A549 treated with AZD9567 at 1 μM for 4 hours (cell line): ENCODE results near the gene PZP. TPM values are rescaled to one million over a fixed set of nuclear protein-coding genes. Genes with fewer than 3 reads are reported as not detected.

Experiments
- total RNA-seq: library from RNA; stranded (reverse); fragments of 200-300 nt; extraction: Qiagen RNA extraction; gene quantifications from 5 replicates; pipeline ENCODE4 v1.2.3, GENCODE V29; 2022; ENCODE audit not compliant: insufficient read depth

The PZP gene
- total RNA-seq = not detected in 5 replicates

DNA sequence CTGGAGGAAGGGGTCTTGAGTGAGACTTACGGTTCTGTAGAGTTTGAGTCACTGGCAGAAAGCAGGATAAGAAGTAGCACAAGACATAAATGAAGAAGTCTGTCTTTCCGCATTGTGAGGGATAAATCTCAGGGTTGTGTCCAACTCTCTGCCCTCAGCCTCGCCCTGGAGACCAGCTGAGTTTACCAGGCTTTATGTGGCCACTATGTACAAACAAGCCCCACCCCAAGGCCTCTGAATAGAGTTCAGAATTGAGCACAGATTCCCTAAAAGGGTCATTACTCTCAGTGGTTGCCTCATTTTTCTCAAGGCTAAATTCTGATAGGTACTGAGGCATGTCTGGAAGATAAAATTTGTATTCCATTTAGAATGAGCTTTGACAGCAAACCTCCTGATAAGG is at the start of gene PZP:
TSS of gene PZP (minus strand) at position 167 of the 400 bp plus-strand sequence. CDS start at position 113, 54 bp downstream.

DNA sequence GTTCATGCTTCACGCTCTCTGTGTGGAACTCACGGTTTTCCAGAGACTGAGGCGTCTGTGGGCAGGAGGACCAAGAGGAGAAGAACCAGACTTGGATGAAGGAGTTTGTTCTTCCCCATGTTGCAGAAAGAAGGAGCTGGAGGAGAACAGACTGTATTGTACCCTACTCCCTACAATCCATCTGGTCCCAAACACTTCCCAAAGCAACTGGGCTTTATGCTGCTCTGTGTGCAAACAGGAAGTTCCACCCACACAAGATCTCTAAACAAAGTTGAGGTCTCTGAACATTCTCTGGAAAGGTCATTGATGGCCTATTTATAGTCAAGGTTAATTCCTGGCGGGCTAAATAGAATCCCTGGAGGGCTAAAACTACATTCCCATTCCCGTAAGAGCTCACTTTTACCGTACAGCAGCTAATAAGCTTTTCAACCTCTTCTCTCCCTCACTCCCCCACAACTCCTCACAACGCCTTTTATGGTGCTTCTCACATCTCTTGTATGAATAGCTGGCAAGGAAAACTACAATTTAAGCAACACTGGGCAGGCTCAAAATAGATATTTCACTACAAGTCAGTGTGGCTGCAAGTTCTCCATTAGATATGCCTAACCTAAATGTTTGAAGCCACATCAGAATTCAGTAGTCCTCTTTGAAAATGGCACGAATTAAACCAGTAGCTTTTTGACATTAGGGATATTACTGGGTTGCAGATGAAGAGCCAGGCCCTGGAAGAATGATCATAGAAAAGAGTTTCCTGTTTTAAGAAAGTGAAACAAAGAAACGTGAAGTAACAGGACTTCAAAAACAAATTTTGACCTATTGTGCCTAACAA is 92.2 kb downstream of the PZP start, which contains the start of gene A2M:
TSS of gene A2M (minus strand) at position 189 of the 829 bp plus-strand sequence. CDS start at position 119, 70 bp downstream.

Other genes starting within 250 kb of the PZP start
- 1.4 to 1.7 TPM (median 1.5 TPM) in 4 of 5 replicates, not detected in the other for gene KLRG1, start 218.8 kb downstream of the PZP start, total RNA-seq
- 0.09 to 4.3 TPM (median 0.14 TPM) in 4 of 5 replicates, not detected in the other for gene A2M, start 92.5 kb downstream of the PZP start, total RNA-seq